Right lobe of liver (tissue), 6 donors: Measurements from ENCODE around the gene HTR2B. TPM values are rescaled to one million over a fixed set of nuclear protein-coding genes. Genes with fewer than 3 reads are reported as not detected.

ENCODE experiments used
- ATAC-seq, 4 donors: fragments of 200-7000 bp; cut with Tn5 transposase; one replicate each; pipeline ENCODE4 v1.9.1; 2020; ENCODE audit warnings: mild to moderate bottlenecking in 4 of 4, moderate library complexity in 4 of 4
- DNase-seq, 3 donors: peaks; one replicate each; pipeline ENCODE4 v3.0.0-alpha.2; 2020
- H3K27ac ChIP-seq, 3 donors: fragments of 200-600 bp; one replicate each; pipeline ENCODE4 v1.8.0; 2022
- H3K27me3 ChIP-seq, 2 donors: fragments of 200-600 bp; one replicate each; pipeline ENCODE4 v1.8.0; 2022
- H3K36me3 ChIP-seq, 4 donors: fragments of 200-600 bp; sonication (generic) in 1 of 4; one replicate each; pipeline versions ENCODE4 v1.5.1 to v1.8.0; 2017 to 2022; ENCODE audit warnings: control low read depth in 1 of 4
- H3K4me1 ChIP-seq, 4 donors: fragments of 200-600 bp; sonication (generic) in 1 of 4; one replicate each; pipeline versions ENCODE4 v1.5.1 to v1.8.0; 2017 to 2022; ENCODE audit warnings: control low read depth in 1 of 4
- H3K4me3 ChIP-seq, 3 donors: fragments of 200-600 bp; one replicate each; pipeline ENCODE4 v1.8.0; 2022
- H3K9me3 ChIP-seq, 4 donors: fragments of 200-600 bp; sonication (generic) in 1 of 4; one replicate each; pipeline versions ENCODE4 v1.5.1 to v1.8.0; 2017 to 2022; ENCODE audit warnings: control low read depth in 1 of 4
- POLR2A ChIP-seq: fragments of 450-650 bp; IDR thresholded peaks from one replicate; pipeline ENCODE4 v1.6.1; 2017; ENCODE audit warnings: antibody characterized with exemption, mild to moderate bottlenecking
- WGBS: methylation state at CpG from one replicate; pipeline ENCODE4 v1.1.6; 2018; ENCODE audit warnings: low coverage, low lambda C conversion rate; ENCODE audit not compliant: insufficient coverage; ENCODE audit errors: missing lambda C conversion rate; 5-methylcytosine and 5-hydroxymethylcytosine counted together
- intact Hi-C, 2 donors: fragments of 100-400 bp; cut with DNase I; formaldehyde crosslinking; loops; one replicate each; pipeline versions ENCODE4 v1.11.2 to v1.14.1; 2022
- total RNA-seq, 6 experiments: library from RNA; depleted of rRNA in 2 of 6; stranded (reverse); fragments of >200 nt in 2 of 6; fragmentation: NEBNext Ultra II Directional in 3 of 6; extraction: Animal tissue kit (Norgen Biotek cat#: 25700) in 3 of 6; gene quantifications; one replicate each; pipeline versions ENCODE4 v1.1.0 to v1.2.4, GENCODE V29; 2016 to 2023
- TF ChIP-seq, protein P1 (sequence below), 4 donors: fragments of 200-600 bp in 3 of 4; fragments of 450-650 bp in 1 of 4; IDR thresholded peaks; one replicate each; pipeline versions ENCODE4 v1.5.1 to v1.8.0; 2016 to 2022; ENCODE audit warnings: antibody characterized with exemption in 4 of 4, mild to moderate bottlenecking in 2 of 4
- donor health status: DM: no; HTN: yes; CAD: no.
- donor health status: DM: no; HTN: no; CAD: no.
- donor health status: DM: no; HTN: no; CAD: no.
- donor health status: DM: no; HTN: yes; CAD: no.
- donor health status: DM: no; HTN: yes; CAD: no.

HTR2B gene
- total RNA-seq, 6 experiments from 2014 or later = 0.09 to 0.99 (median 0.45) TPM

- no peak overlapping the region for H3K4me3 ChIP-seq
- no peaks in the 10 kb centered on the region for H3K27me3 ChIP-seq
- TF ChIP-seq POLR2A = no peak
- TF ChIP-seq, protein P1, sequence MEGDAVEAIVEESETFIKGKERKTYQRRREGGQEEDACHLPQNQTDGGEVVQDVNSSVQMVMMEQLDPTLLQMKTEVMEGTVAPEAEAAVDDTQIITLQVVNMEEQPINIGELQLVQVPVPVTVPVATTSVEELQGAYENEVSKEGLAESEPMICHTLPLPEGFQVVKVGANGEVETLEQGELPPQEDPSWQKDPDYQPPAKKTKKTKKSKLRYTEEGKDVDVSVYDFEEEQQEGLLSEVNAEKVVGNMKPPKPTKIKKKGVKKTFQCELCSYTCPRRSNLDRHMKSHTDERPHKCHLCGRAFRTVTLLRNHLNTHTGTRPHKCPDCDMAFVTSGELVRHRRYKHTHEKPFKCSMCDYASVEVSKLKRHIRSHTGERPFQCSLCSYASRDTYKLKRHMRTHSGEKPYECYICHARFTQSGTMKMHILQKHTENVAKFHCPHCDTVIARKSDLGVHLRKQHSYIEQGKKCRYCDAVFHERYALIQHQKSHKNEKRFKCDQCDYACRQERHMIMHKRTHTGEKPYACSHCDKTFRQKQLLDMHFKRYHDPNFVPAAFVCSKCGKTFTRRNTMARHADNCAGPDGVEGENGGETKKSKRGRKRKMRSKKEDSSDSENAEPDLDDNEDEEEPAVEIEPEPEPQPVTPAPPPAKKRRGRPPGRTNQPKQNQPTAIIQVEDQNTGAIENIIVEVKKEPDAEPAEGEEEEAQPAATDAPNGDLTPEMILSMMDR (IDR thresholded peaks at IDR 0.05) = no peak
- H3K4me1 ChIP-seq = peaks cover 0 to 51% (median 15%) of the 10 kb centered on the region in 4 donors
- H3K36me3 ChIP-seq = no peaks in the 10 kb centered on the region
- H3K9me3 ChIP-seq = no peaks in the 10 kb centered on the region
- intact Hi-C loops = no loop called here
- H3K27ac ChIP-seq = no peak overlapping the region
- 78% methylated on average over 6 of the region's 6 CpGs for WGBS
- DNase-seq (no peak), ATAC-seq (peak in 1 of 4 donors; percentile 2)
Observed at GRCh38 chr2:231130336-231131056, 5.7 kb upstream of the HTR2B start.

DNA sequence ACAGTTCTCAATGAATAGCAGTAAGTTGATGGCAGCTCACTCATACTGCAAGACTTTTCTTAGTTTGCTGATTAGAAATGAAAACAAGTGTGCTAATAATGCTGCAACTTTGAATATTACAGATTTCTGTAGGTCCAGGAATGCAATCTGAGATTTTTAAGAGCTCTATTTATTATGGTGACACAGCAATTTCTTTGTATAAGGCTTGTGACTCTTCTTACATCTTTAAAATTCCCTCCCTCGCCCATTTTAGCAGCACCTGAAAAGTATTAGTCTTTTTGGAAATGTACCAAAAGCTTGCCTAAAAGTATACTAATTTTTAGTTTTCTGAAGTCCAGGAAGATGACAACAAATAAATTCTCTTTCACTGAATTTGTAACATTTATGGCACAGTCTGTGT is 4.4 kb upstream of the HTR2B start:
- H3K4me1 ChIP-seq = peaks cover 0 to 49% (median 13%) of the 10 kb centered on the region in 4 donors
- ATAC-seq (no peak), DNase-seq (no peak)
- no peaks in the 10 kb centered on the region for H3K9me3 ChIP-seq
- intact Hi-C loops = no loop called here
- TF ChIP-seq POLR2A = no peak
- TF ChIP-seq, protein P1 (IDR thresholded peaks at IDR 0.05) = no peak
- no peaks in the 10 kb centered on the region for H3K27me3 ChIP-seq
- H3K4me3 ChIP-seq = no peak overlapping the region
- no peaks in the 10 kb centered on the region for H3K36me3 ChIP-seq
- 100% methylated on average over 1 of the region's 1 CpG for WGBS
- no peak overlapping the region for H3K27ac ChIP-seq

DNA sequence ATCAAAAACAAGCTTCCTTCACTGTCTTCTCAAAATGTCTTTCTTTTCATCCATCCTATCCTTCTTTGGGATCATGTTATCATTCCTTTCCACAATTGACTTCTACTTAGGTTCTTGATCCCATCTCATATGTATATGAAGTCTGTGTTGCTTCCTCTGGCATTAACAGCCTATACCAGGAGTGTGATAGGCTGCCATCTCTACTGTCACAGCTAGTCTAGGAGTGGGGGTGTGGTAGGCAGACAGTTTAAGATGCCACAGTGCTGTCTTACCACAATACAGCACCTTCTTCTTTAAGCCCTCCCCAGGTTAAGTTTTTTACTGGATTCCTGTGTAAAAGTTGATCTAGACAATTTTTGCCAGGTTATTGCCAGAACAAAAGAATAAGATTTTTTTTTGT is 3.7 kb upstream of the HTR2B start:
- Histone ChIP-seq H3K36me3 (no peaks in the 10 kb centered on the region), H3K4me3 (no peak overlapping the region), H3K9me3 (no peaks in the 10 kb centered on the region), H3K27ac (no peak overlapping the region), H3K4me1 (peaks cover 0 to 51% (median 14%) of the 10 kb centered on the region in 4 donors), H3K27me3 (no peaks in the 10 kb centered on the region)
- DNase-seq (no peak), ATAC-seq (no peak)
- TF ChIP-seq, protein P1 (IDR thresholded peaks at IDR 0.05) = no peak
- TF ChIP-seq POLR2A = no peak
- intact Hi-C loops = no loop called here

DNA sequence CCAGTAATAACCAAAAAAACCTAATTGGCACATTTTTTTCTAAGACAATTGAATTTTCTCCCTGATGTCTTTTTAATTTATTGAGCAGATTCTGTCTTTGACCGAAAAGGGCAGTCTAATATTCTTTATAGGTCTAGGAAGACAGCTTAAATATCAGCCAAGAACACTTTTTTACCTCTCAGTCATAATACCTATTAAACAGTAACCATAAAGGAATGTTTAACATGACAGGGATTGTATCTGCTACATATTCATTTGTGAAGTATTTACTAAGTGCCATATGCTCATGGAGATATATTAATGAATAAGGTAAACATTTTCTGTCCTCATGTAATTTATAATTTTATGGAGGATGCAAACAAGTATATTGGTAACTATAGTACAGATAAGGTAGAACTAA is 3.1 kb upstream of the HTR2B start:
- H3K36me3 ChIP-seq = no peaks in the 10 kb centered on the region
- H3K9me3 ChIP-seq = no peaks in the 10 kb centered on the region
- 100% methylated on average over 1 of the region's 1 CpG for WGBS
- intact Hi-C loops = no loop called here
- H3K27me3 ChIP-seq = no peaks in the 10 kb centered on the region
- H3K4me3 ChIP-seq = no peak overlapping the region
- TF ChIP-seq, protein P1 (IDR thresholded peaks at IDR 0.05) = no peak
- no peak for TF ChIP-seq POLR2A
- ATAC-seq (no peak), DNase-seq (no peak)
- peaks cover 0 to 51% (median 14%) of the 10 kb centered on the region in 4 donors for H3K4me1 ChIP-seq
- no peak overlapping the region for H3K27ac ChIP-seq
